ENCODE measurements around the gene RNF114.
"Not testable (repeated sequence)": the region's sequence is repeated elsewhere in the genome, so short reads cannot be mapped to it uniquely, and the experiment has no call there.

RNF114 gene

DNA sequence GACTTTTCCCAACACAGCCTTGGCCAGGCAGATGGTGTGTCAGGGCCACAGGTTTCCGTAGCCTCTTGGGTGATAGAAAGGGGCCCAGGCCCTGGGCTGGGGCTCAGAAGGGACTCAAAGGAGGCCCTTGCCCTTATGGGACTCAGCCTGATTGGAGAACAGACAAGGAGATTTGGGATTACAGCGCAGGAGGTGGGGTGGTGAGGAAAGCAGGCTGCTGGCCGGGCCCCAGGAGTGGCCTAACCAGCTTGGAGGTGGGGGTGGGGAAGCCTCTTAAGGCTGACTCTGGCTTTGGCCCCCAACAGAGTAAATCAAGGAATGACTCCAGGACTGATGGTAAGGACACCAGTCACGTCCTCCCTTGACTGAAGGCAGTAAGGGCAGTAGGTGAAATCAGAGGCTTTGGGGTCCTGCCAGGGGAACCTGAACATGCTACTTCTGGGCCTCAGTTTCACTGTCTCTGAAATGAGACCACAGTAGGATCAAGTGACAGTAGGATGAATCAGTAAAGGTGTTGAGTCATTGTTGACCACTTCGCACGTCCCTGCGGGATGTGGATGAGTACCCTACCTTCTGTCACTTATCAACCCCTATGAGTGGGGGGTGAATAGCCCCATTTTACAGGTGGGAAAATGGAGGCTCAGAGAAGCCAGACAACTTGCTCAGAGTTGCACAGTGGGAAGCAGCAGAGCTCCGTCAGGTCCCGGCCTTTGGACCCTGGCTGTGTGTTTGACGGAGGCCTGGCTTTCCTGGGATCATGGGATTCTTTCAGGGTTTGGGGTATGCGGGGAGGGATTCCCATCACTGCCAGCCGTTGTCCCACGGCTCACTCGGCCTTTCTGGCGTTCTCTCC is 51.0 kb downstream of the RNF114 start:
- no peak for DNase-seq

DNA sequence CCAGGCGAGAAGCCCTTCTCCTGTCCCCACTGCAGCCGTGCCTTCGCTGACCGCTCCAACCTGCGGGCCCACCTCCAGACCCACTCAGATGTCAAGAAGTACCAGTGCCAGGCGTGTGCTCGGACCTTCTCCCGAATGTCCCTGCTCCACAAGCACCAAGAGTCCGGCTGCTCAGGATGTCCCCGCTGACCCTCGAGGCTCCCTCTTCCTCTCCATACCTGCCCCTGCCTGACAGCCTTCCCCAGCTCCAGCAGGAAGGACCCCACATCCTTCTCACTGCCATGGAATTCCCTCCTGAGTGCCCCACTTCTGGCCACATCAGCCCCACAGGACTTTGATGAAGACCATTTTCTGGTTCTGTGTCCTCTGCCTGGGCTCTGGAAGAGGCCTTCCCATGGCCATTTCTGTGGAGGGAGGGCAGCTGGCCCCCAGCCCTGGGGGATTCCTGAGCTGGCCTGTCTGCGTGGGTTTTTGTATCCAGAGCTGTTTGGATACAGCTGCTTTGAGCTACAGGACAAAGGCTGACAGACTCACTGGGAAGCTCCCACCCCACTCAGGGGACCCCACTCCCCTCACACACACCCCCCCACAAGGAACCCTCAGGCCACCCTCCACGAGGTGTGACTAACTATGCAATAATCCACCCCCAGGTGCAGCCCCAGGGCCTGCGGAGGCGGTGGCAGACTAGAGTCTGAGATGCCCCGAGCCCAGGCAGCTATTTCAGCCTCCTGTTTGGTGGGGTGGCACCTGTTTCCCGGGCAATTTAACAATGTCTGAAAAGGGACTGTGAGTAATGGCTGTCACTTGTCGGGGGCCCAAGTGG is 51.9 kb downstream of the RNF114 start:
- no peak for DNase-seq

DNA sequence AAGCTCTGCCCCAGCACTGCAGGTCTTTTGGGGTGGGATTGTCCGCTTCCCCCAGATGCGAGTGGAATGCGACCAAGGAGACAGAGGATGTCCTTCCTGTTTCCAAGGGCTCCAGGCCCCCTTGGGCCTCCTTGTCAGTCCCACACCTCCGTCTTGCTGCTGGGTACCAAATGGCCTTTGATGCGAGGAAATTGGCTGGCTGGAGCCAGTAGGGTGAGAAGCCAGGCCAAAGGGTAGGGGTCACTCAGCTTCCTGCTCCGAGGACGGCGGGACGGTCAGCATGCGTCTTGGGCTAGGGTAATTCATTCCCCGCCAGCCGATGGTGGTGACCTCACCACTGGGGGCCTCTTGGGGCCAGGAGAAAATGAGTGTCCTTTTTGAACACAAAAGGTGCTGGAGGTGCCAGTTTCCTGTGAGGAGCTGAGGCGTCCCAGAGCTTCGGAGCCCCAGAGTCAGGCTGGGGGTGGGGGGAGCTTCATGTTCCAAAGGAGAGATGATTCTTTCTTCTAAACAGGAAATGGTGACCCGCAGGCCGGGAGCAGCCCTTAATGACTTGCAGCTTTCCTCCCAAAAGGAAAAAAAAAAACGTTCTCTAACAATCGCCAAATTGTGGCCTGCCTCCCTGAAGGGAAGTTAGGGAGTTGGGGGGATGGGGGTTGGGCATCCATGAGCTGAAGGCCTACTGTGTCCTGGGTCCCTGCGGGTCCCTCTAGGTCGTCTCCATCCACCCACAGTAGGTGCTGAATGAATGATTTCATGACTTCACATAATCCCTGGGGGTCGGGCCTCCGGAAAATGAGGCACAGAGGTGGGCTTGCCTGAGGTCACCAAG is 53.3 kb downstream of the RNF114 start:
- no peak for DNase-seq

DNA sequence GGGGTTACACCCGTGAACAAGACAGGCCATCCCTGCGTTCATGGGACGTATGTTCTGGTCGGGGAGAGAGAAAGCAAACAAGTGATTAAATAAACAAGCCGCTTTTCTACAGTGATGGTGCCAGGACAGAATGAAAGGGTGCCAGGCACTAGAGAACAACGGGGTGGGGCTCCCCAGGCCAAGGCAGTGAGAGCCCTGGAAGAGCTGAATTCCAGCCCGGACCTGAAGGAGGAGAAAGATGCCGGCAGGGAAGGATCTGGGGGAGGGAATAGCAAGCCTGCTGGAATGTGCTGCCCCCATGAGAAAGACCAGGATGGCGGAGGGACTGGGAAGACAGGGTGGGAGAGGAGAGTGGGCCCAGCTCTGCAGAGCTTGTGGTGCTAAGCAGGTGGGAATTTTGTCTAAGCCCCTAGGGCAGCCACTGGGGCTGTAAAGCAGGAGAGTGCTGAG is 54.1 kb downstream of the RNF114 start:
- no peak for DNase-seq

DNA sequence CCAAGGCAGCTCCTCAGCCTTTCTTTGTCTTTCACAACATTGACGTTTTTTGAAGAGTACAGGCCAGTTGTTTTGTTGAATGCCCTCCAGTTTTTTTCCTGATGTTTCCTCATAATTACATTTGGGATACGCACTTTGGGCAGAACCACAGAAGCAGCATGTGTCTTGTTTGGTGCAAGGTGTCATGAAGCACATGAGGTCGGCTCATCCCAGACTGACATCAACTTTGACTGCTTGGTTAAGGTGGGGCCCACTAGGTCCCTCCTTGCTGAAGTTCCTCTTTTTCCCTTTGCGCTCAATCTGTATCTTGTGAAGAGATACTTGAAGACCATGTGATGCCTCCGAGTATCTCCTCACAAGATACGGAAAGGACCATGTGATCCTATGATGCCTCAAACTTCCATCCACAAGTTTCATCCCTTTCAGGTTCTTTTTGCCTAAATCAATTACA is 57.1 kb downstream of the RNF114 start:
- no peak for DNase-seq

DNA sequence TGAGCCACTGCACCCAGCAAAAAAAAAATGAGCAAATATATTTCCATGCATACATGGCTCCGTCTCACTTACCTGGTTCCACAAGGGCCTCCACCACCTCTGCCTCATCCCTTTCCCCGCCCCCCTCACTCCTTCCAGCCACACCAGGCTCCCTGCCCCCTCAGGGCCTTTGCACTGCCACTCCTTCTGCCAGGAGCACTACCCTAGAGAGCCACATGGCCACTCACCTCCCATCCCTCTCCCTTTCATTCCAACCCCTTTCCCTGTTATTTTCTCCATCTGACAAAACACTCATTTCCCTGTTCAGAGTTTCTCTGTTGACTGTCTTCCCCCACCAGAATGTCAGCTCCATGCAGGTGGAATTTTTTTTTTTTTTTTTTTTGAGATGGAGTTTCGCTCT is 59.4 kb downstream of the RNF114 start:
- DNase-seq, result no peak

DNA sequence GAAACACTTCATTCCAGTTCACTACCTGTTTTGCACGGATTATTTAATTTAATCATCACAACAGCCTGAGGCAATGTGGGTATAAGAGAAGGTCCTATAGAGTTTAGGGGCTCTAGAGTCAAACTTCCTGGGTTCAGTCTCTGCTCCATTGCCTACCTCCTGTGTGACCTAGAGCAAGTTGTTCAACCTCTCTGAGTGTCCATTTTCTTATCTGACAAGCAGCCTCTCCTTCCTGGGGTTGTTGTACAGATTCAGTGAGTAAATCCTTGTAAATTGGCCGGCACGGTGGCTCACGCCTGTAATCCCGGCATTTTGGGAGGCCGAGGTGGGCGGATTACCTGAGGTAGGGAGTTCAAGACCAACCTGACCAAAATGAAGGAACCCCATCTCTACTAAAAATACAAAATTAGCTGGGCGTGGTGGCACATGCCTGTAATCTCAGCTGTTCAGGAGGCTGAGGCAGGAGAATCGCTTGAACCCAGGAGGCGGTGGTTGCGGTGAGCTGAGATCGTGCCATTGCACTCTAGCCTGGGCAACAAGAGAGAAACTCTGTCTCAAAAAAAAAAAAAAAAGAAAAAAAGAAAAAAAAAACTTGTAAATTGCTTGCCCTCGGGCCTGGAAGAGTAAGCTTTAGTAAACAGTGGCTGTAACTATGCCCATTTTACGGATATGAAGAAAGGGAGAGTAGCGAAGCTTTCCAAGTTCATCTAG is 62.4 kb downstream of the RNF114 start:
- not testable (repeated sequence) for DNase-seq

DNA sequence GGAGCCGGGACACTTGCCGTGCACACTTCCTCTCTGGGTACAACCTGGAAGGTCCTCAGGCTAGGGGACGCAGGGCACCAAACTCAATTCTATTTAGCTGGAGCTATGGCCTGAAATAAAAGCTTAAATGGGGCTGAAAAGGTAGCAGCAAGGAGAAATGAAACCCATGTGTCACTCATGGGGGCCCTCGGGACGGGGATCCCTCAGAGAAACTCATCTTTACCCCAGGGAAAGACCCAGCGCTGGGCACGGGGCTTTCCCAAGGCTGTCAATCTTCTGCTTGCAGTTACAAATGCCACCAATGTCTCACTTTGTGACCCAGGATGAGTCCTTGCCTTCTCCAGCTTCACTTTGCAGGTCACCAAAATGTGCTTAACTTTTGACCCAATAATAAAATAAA is 63.1 kb downstream of the RNF114 start:
- DNase-seq, result no peak

DNA sequence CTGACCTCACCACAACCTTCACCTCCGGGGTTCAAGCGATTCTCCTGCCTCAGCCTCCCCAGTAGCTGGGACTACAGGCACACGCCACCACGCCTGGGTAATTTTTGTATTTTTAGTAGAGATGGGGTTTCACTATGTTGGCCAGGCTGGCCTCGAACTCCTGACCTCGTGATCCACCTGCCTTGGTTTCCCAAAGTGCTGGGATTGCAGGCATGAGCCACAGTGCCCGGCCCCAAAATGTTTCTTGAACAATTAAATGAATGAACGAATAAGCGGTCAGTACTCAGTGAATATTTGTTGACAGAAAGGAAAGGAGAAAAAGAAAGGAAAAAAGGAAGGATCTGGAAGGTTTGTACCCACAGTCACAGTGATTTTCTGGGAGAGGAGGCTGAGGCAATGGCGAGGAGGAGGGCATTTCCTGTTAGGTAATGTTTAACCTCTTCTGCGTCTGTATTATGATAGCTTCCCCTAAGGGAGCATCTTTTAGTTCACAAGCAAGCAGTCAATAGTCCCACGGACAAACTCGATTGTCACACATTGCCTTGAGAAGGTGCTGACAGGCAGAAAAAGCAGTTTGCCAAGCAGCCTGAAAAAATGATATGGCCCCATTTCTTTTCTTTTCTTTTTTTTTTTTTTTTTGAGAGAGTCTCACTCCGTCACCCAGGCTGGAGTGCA is 64.5 kb downstream of the RNF114 start:
- DNase-seq, result not testable (repeated sequence)

DNA sequence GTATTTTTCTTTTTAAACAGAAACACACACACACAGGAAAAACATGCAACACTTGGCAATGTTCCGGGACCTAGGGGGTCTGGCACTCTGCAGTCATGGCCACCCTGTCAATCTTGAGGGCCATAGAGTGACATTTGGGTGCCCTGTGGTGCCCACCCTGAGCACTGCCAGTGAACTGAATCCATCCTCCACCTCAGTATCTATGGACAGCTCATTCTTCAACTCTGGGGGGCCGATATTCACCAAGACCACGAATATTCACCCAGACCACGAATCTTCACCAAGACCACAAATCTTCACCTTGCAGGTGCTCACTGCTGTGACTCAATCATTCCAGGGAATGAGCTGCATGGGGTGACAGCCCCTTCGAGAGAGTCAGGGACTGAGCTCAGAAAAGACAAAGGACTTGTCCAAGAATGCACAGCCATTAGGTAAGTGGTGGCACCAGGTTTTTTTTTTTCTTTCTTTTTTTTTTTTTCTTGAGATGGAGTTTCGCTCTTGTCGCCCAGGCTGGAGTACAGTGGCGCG is 65.7 kb downstream of the RNF114 start:
- no peak for DNase-seq

DNA sequence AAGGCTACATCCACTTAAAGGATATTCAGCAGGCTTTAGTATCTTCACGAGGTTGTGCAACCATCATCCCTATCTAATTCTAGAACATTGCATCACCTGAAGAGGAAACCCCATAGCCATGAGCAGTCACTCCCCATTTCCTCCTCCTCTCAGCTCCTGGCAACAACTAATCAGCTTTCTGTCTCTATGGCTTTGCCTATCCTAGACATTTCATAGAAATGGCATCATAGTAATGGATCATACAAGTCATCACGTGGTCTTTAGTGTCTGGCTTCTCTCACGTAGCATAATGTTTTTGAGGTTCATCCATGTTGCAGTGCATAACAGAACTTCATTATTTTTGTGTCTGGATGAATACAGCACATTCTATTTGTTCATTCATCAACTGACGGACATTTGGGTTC is 67.1 kb downstream of the RNF114 start:
- DNase-seq, result no peak

All from NCI-H2107 (cell line).